ENCODE measurements around the gene TMPRSS13.

TMPRSS13 gene

GRCh38 chr11:117911694-117912093 lies 17.5 kb downstream of the TMPRSS13 start:
- peak; percentile 40 for DNase-seq (ENCODE audit: low spot score)

- peak; percentile 57 for DNase-seq (ENCODE audit: low spot score)
These were observed 18.1 kb downstream of the TMPRSS13 start for GRCh38 chr11:117910941-117911655.

DNA sequence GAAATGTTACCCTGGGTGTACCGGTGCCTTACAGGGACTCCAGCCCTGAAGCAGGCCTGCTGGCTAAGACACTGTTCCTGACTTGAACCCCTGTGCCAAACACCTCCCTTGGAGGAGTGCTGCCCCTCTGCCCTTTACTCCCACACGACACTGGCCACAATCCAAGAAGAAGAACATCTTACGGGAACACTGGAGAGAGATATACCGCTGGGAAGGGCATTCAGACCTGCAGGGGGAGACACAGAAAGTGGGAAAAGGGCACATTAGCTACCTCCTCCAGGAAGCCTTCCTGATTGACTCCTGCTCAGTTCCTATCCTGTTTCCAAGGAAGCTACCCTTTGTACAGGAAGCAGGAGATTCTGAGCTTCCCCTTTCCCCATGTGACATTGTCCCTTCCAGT lies 18.7 kb downstream of the TMPRSS13 start:
- peak; percentile 23 for DNase-seq (ENCODE audit: low spot score)

DNA sequence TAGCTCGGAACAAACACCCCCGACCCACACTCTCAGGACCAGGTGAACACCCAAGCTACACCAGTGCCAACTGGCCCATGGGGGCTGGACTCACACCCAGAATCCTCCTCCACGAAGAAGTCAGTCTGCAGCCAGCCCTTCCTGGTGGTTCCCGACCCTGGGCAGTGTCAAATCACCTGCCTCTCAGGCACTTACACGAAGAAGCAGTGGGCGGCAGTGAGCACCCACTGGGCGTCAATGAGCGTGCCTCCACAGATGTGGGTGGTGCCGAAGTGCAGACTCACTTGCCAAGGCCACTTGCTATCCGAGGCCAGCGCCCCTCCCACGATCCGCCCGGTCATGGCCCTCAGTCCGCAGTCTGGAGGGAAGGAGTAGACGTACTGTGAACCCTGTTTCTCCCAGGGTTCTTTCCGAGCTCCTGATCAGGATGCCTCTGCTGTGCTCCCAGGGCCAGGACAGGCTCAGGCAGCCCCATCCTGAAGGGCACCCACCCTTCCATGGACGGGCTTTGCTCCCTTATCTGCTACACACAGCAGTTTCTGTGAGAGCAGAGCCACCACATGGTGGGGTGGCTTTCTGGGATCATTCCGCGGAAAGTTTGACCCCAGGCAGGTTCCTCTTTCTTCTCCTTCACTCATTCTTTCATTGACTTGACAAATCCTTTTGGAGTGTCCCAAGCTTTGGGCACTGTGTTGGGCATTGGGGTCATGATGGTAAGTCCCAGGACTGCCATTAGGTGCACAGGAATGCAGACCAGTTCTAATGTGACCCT lies 19.4 kb downstream of the TMPRSS13 start:
- peak; percentile 51 for DNase-seq (ENCODE audit: low spot score)

DNA sequence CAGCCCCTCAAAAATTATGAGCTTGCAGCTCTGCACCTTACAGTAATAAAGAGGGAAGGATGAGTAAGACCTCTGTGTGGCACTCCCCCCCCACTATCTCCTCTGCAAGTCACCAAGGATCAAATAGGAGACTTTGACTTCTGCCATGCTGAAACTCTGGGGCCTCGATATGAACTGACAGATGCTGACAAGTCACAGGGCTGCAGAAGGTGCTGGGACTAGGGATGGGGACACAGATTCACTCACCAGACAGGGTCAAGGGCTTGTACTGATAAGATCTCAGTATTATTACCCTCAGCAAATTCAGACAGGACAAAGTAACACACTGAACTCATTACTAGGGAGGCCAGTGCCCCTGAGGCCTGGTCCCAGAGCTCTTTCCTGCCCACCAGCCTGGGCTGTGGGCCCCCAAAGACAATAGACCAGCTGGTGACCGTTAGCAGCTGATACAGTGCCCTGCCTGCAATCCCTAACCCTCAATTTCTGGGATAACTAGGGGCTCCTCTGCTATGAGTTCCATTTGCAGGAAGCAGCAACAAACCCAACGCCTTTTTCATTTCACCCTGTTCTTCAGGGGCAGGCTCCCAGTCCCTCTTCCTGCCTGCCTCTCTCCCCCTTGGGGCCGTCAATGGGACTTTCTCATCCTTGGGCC lies 20.1 kb downstream of the TMPRSS13 start:
- DNase-seq (ENCODE audit: low spot score) = peak; percentile 30

DNA sequence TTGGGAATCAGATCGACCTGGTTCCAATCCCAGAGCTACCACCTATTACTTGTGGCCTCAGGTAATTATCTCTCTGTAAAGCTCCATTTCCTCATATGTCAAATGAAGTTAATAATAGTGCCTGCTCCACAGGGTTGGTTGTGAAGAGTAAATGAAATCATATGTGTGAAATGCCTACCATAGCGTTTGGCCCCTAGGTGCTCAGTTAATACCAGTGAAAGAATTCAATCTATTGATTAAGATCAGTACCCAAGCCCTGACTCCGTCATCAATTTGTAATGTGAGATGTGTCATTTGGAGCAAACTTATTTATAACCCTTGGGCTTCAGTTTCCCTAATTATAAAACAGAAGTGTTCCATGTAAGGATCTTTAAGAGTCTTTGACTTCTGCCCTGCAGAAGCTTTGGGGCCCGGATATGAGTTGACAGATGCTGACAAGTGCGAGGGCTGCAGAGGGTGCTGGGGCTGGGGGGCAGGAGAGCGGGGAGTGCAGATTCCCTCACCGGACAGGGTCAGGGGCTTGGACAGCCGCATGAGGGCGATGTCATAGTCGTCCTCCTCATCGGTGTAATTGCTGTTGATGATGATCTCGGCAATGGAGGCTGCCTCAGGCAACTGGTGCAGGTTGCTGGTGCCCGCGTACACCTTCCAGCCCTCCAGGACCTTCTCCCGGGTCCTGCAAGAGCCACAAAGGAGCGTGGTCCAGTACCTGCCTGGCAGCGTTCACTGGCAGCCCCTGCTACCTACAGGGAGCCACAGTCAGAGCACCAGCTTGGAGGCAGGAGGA lies 20.9 kb downstream of the TMPRSS13 start:
- DNase-seq (ENCODE audit: low spot score) = peak; percentile 53

DNA sequence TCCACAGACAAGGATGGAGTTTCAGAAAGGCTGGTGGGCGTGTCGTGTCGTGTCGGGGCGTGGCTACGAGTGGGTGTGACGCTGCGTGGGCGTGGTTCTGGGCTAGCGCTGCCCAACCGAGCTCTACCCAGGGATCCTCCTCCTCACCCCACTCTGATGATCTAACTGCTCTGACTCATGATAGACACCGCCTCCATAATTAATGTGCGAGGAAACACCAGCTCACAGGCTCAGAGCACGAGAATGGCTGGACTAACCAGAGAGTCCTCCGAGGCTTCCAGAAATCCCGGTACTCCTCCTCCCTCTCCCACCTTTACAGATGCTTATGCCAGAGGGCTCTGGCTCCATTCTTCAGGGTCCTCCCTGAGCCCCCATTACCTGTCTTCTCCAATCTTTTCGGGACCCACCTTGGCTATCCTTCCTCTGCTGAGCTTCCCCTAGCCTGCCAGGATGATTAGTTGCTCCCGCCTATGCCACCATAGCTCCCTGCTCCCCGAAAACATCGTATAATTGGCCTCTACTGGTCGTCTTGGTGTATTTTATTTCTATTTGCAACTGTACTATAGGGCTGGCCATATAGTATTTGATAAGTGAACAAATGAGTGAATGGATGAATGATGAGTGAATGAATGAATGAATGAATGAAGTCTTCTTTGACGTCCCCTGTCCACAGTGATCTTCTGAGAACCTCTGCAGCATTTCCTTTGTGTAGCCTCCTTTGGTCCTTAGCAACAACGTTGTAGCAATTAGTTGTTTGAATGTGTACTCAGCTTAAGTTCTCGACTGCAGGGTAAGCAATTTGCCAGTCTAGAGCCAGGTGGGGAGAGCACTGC lies 21.7 kb downstream of the TMPRSS13 start:
- peak; percentile 82 for DNase-seq (ENCODE audit: low spot score)

GRCh38 chr11:117906710-117907109 lies 22.5 kb downstream of the TMPRSS13 start:
- DNase-seq (ENCODE audit: low spot score) = no peak

DNA sequence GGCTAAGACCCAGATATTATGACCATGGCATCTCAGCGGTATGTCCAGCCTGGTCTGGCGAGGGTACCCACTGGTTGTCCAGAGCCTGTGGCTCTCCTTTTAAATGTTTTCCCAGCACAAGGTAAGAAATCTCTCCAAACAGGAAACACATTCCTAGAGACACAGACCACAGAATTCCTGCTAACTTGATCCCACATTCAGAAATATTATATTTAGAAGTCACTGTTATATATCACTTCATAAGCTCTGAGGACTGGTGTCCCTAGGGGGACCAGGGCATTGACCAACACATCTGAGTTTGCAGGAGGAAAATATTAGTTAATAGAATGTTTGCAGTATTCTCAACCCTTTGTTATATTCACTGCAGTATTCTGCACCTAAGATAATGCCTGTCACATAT lies 23.1 kb downstream of the TMPRSS13 start:
- no peak for DNase-seq (ENCODE audit: low spot score)

DNA sequence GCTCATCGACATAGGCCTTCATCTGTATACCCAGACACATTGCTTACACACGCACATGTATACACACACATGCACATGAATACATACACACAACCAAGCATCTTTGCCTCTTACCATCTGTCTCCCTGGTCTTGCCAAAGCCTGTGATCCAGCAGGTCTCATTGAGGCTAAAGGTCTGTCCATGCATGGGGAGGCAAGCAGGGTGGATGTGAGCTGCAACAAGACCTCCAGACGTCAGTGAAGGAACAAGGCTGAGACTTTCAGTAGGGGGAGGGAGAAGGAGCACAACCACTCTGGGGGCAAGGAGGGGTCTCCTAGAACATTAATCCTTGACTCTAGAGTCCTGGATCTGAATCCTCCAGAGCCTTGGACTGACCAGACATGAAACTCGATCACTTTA lies 23.7 kb downstream of the TMPRSS13 start:
- DNase-seq (ENCODE audit: low spot score) = no peak

DNA sequence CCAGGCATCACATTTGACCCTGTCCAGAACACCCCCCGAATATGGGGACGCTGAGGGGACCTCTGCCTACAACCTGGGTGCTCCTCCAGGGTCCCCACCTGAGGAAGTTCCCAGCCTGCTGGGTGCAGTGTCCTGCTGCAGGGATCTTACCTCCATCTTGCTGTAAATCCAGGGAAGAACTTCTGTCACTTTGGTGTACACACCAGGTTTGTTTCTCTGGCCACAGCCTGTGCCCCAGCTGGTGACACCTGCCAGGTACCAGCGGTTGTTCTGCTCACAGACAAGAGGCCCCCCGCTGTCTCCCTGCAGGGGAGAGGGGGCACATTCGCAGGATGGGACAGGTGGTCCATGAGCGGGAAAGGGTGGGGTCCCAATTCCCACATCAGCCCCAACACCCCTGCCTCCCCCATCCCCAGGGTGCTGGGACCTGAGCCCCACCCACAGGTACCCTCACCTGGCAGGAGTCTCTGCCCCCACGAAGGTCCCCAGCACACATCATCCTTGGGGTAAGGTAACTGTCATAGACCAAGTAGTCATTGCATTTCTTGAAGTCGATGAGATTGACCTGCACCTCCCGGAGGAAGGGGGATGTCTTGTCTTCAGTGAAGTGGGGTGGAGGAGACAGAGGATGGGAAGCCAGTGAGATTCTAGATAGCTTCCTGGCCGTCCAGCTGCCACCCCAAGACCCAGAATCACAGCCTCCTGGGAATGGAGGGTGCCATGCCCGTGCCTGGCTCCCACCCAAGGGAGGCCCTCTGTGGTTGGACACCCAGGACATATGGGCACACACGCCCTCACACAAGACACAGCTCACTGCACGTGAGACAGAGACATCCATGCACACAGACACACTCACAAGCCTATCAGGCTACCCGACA lies 25.5 kb downstream of the TMPRSS13 start:
- no peak for DNase-seq (ENCODE audit: low spot score)

DNA sequence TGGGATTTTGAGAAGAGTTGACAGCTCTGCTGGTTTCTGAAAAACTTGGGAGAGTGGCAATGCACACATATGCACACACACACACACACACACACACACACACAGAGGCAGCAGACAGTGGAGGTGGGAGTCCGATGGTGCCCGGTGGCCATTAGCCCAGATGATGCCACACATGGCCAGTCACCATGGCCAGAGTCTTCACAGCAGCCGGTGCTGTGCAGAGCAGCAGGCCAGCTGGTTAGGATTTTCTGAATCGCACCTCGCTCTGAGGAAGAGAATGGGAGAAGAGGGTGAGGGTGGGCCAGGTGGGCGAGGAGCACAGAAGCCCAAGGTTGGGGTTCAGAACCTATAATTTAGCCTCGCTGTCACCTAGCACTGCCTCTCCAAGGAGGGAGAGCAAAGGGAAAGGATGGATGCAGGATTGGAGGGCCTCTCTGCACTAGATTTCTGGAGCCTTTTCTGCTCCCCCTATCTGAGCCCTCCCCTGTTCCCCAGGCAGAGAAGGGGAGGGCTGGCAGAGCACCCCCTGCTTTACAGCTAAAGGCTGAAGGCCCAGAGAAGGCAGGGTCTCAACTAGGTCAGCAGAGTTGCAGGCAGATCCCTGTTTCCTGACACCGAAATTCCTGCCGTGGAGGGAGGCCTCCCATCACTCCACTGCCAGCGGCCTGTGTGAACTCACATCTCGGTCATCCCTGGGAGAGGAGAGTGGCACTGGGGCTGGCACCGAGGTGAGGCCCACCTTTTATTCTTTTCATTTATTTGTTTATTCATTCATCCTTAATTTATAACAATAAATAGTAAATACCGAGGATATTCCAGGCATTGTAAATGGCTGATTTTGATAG lies 27.0 kb downstream of the TMPRSS13 start:
- peak; percentile 46 for DNase-seq (ENCODE audit: low spot score)

DNA sequence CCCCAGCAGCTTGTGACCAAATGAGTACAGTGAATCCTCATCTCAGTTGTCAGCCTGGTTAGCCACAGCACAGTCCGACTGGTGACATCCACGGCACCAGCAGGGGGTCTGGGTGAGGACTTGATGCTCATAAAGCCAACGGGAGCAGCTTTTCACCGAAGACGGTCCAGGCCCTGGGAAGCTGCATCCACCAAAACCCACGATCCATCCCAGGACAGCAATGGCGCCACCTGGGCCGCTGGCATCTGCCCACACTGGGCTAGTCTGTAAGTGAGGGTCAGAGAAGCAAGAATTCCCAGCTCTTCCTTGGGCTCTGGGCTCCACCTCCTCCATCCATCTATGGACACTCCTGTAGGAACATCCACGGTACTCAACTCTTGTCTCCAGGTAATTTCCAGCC lies 27.6 kb downstream of the TMPRSS13 start:
- DNase-seq (ENCODE audit: low spot score) = peak; percentile 23

GRCh38 chr11:117900720-117901440 lies 28.3 kb downstream of the TMPRSS13 start:
- peak; percentile 23 for DNase-seq (ENCODE audit: low spot score)

GRCh38 chr11:117900121-117900648 lies 29.0 kb downstream of the TMPRSS13 start:
- DNase-seq (ENCODE audit: low spot score) = peak; percentile 20

GRCh38 chr11:117898059-117898458 lies 31.1 kb downstream of the TMPRSS13 start:
- peak; percentile 31 for DNase-seq (ENCODE audit: low spot score)

- peak; percentile 25 for DNase-seq (ENCODE audit: low spot score)
These were observed 36.6 kb downstream of the TMPRSS13 start for GRCh38 chr11:117892651-117893050.

DNA sequence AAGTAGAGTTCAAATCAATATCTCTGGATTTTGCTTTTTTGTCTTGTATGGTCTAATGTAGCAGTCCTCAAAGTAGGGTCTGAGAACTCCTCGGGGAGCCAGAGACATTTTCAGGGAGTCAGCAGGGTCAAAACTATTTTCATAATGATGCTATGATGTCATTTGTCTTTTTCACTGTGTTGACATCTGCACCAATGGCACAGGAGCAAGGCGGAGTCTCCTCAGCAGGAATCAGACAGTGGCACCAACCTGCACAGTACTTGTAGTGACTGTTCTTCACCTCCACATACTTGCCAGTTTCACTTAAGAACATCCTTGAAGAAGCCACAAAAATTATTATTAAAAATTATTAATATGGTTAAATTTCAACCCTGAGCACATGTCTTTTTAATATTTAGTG lies 37.8 kb downstream of the TMPRSS13 start:
- no peak for DNase-seq (ENCODE audit: low spot score)
